ENCODE measurements around the gene KCNQ2. TPM values are rescaled to one million over a fixed set of nuclear protein-coding genes. Genes with fewer than 3 reads are reported as not detected.

KCNQ2 gene
- total and polyA plus RNA-seq, 10 of the 15 experiments (the other 5 are each of a cell fraction or from before 2014, with no cell fraction given) = 0.06 to 0.49 (median 0.26) TPM; not detected in 7

GRCh38 chr20:63441136-63442099 is 31.0 kb downstream of the KCNQ2 start:
- ChIA-PET CTCF (interaction anchor here (1.0 to 2.4 kb wide), 4 partner anchors 55 to 127 kb away, joined by 4 to 11 read pairs (median 6); partner anchors contain the start of genes PPDPF and PTK6), RAD21 (ENCODE audit: unreplicated experiment) (interaction anchor here (0.7 to 1.2 kb wide), 3 partner anchors 8 to 132 kb away, joined by 3 read pairs; partner anchors contain the start of genes HELZ2 and PTK6), SMC1A (ENCODE audit: uncharacterized antibody, unreplicated experiment) (interaction anchor here (1.0 to 2.1 kb wide), 2 partner anchors 79 to 96 kb away, joined by 4 to 7 read pairs; partner anchors contain the start of gene PPDPF), POLR2A (interaction anchor here (1.0 kb wide), 1 partner anchor 97 kb away, joined by 3 read pairs; no protein-coding TSS in a partner anchor)
- in situ Hi-C loops (cut with MboI) = no loop called here
- Histone ChIP-seq H3K27me3 (replicated peaks in 1 of 2; ENCODE audit: control insufficient read depth in 2 of 2, insufficient read depth in 2 of 2, low read length in 1 of 2) (no peaks in the 10 kb centered on the region; a peak in 1 of 4 replicates), H2AFZ (ENCODE audit: control insufficient read depth, low read depth, low read length) (peak overlapping the region; percentile 29), H3K79me2 (ENCODE audit: control insufficient read depth, insufficient read depth, low read length) (no peaks in the 10 kb centered on the region), H3K4me1 (ENCODE audit: control insufficient read depth, insufficient read depth, low read length) (peaks cover 16% of the 10 kb centered on the region), H3K4me2 (ENCODE audit: control insufficient read depth, insufficient read depth) (peak overlapping the region; percentile 42; the same call in 1 of the 2 replicates), H4K20me1 (ENCODE audit: control insufficient read depth, insufficient read depth) (no peaks in the 10 kb centered on the region), H3K36me3 (ENCODE audit: control insufficient read depth in 2 of 2, insufficient read depth in 2 of 2, low read length in 1 of 2) (no peaks in the 10 kb centered on the region), H3K27ac (ENCODE audit: control insufficient read depth, insufficient read depth) (peak overlapping the region; percentile 53), H3K9ac (ENCODE audit: control insufficient read depth, insufficient read depth, low read length) (peak overlapping the region; percentile 16; the same call in 1 of the 2 replicates), H3K9me3 (replicated peaks; ENCODE audit: control insufficient read depth, insufficient read depth, low read length) (no peaks in the 10 kb centered on the region; the same call in 2 of the 3 replicates), H3K4me3 (no peak overlapping the region)
- peak; percentile 83 for ATAC-seq
- no TSS peak for BruUV-seq (replicated peaks)
- DNase-seq (ENCODE audit: low read depth, low spot score) = peak; percentile 61
- 5% methylated on average over 22 of the region's 22 CpGs for WGBS (ENCODE audit: insufficient coverage, insufficient replicate concordance, low lambda C conversion rate, missing lambda C conversion rate)
- intact Hi-C loops (cut with micrococcal nuclease; ENCODE audit: unreplicated experiment) = no loop called here
- no peak for FAIRE-seq
- TF ChIP-seq IKZF1 (conservative IDR thresholded peaks at IDR 0.05) (peak; percentile 38; the same call in 1 of the 2 replicates), GATAD2B (conservative IDR thresholded peaks at IDR 0.05; ENCODE audit: low read depth) (0 out of 2 replicates have a peak, but pooled peaks have one; percentile 23), RELA (IDR thresholded peaks at IDR 0.05; ENCODE audit: borderline replicate concordance, partially characterized antibody) (peak; percentile 23), CBX5 (IDR thresholded peaks at IDR 0.05; ENCODE audit: low read depth) (0 out of 2 replicates have a peak, but pooled peaks have one; percentile 35), MEF2A (IDR thresholded peaks at IDR 0.05; ENCODE audit: insufficient read depth, low read depth, low read length) (0 out of 2 replicates have a peak, but pooled peaks have one; percentile 41), CREB1 (IDR thresholded peaks at IDR 0.05; ENCODE audit: low read depth) (no peak), RBBP5 (conservative IDR thresholded peaks at IDR 0.05) (no peak), NR2F1 (conservative IDR thresholded peaks at IDR 0.05) (peak; percentile 36), MTA2 (IDR thresholded peaks at IDR 0.05; ENCODE audit: low read depth) (peak; percentile 30; the same call in 1 of the 2 replicates), HCFC1 (IDR thresholded peaks at IDR 0.05; ENCODE audit: low read length) (no peak), RAD21 (IDR thresholded peaks at IDR 0.05; ENCODE audit: insufficient read depth, low read depth, low read length) (0 out of 2 replicates have a peak, but pooled peaks have one; percentile 2), MEF2B (IDR thresholded peaks at IDR 0.05; ENCODE audit: partially characterized antibody, poor library complexity, severe bottlenecking) (peak; percentile 25), NFIC (IDR thresholded peaks at IDR 0.05; ENCODE audit: low read depth, low read length) (peak; percentile 62), TBL1XR1 (IDR thresholded peaks at IDR 0.05; ENCODE audit: low read depth, low read length) (peak; percentile 58; the same call in 1 of the 2 replicates), TCF12 (IDR thresholded peaks at IDR 0.05; ENCODE audit: low read depth, low read length) (0 out of 2 replicates have a peak, but pooled peaks have one; percentile 14), RUNX3 (IDR thresholded peaks at IDR 0.05; ENCODE audit: low read length) (peak; percentile 76), EGR1 (IDR thresholded peaks at IDR 0.05; ENCODE audit: borderline replicate concordance in 1 of 2, low read depth in 2 of 2, low read length in 2 of 2) (peak in 1 of 2 experiments; percentile 88; a peak in 2 of 3 replicates), ZBTB40 (IDR thresholded peaks at IDR 0.05; ENCODE audit: borderline replicate concordance) (no peak)
- TF ChIP-seq, protein P1, sequence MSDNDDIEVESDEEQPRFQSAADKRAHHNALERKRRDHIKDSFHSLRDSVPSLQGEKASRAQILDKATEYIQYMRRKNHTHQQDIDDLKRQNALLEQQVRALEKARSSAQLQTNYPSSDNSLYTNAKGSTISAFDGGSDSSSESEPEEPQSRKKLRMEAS (IDR thresholded peaks at IDR 0.05; ENCODE audit: low read depth, low read length) = no peak
